H1 (cell line): ENCODE results near the gene ATAD5. TPM values are rescaled to one million over a fixed set of nuclear protein-coding genes. Genes with fewer than 3 reads are reported as not detected.
"Not testable (repeated sequence)": the region's sequence is repeated elsewhere in the genome, so short reads cannot be mapped to it uniquely, and the experiment has no call there.

Experiments used
- CTCF ChIA-PET: fragments of 300-600 bp; sonication (Branson Sonifier 250); formaldehyde crosslinking; loops from one replicate; lab custom pipeline; 2021; ENCODE audit not compliant: partially characterized antibody; lab: Charles Lee
- POLR2A ChIA-PET: fragments of 300-600 bp; sonication (Branson Sonifier 250); formaldehyde crosslinking; loops from one replicate; lab custom pipeline; 2021; ENCODE audit warnings: inconsistent platforms; ENCODE audit not compliant: partially characterized antibody; lab: Charles Lee
- DNase-seq, 2 experiments: peaks; one replicate each; pipeline versions ENCODE4 v3.0.0 to v3.0.0-alpha.2; 2010 to 2022; ENCODE audit warnings: low spot score in 2 of 2, low read depth in 1 of 2, mixed read lengths in 1 of 2
- FAIRE-seq: peaks from 2 replicates; lab custom pipeline; 2011; peaks lifted over from hg19 to GRCh38; lab: Jason Lieb, UNC
- H2AFZ ChIP-seq: 2 replicates; pipeline ENCODE4 v1.8.1; 2012; ENCODE audit warnings: low read length, inconsistent platforms
- H2AK5ac ChIP-seq: 2 replicates; pipeline ENCODE4 v1.6.1; 2013; ENCODE audit warnings: low read depth, low read length
- H2BK120ac ChIP-seq: replicated peaks from 2 replicates; pipeline ENCODE3; 2013; ENCODE audit warnings: low read depth, low read length, inconsistent platforms
- H2BK12ac ChIP-seq: 2 replicates; pipeline ENCODE4 v1.6.1; 2013; ENCODE audit warnings: low read depth, low read length
- H2BK15ac ChIP-seq: 2 replicates; pipeline ENCODE4 v1.6.1; 2013; ENCODE audit warnings: low read length
- H2BK20ac ChIP-seq: 2 replicates; pipeline ENCODE4 v1.6.1; 2013; ENCODE audit warnings: low read length
- H2BK5ac ChIP-seq: 2 replicates; pipeline ENCODE4 v1.6.1; 2013; ENCODE audit warnings: low read depth, low read length
- H3K14ac ChIP-seq: 2 replicates; pipeline ENCODE4 v1.6.1; 2013; ENCODE audit warnings: inconsistent platforms; ENCODE audit not compliant: insufficient read length
- H3K18ac ChIP-seq: 2 replicates; pipeline ENCODE4 v1.6.1; 2013; ENCODE audit warnings: low read length; ENCODE audit errors: extremely low read depth
- H3K23ac ChIP-seq: 2 replicates; pipeline ENCODE4 v1.6.1; 2013; ENCODE audit warnings: inconsistent platforms; ENCODE audit not compliant: insufficient read length
- H3K23me2 ChIP-seq: 2 replicates; pipeline ENCODE4 v1.6.1; 2013; ENCODE audit warnings: low read depth, low read length
- H3K27ac ChIP-seq: 2 replicates; pipeline ENCODE4 v1.6.1; 2011; ENCODE audit warnings: low read depth, low read length, inconsistent platforms
- H3K27me3 ChIP-seq, 4 experiments: replicated peaks in 1 of 4; 1 replicate in 1 of 4; 2 replicates in 3 of 4; pipeline versions ENCODE4 v1.6.1 to v1.8.1; 2011 to 2013; ENCODE audit warnings: low read length in 3 of 4, mild to moderate bottlenecking in 3 of 4, inconsistent platforms in 2 of 4, mixed read lengths in 2 of 4, moderate library complexity in 1 of 4; ENCODE audit not compliant: control insufficient read depth in 3 of 4, insufficient read depth in 3 of 4; ENCODE audit errors: extremely low read depth in 1 of 4
- H3K36me3 ChIP-seq, 4 experiments: 2 replicates each; pipeline versions ENCODE4 v1.6.1 to v1.8.1; 2011 to 2013; ENCODE audit warnings: mild to moderate bottlenecking in 4 of 4, low read length in 3 of 4, moderate library complexity in 2 of 4, control low read depth in 1 of 4, inconsistent platforms in 1 of 4; ENCODE audit not compliant: insufficient read depth in 4 of 4, control insufficient read depth in 2 of 4
- H3K4ac ChIP-seq: replicated peaks from 2 replicates; pipeline ENCODE3; 2013; ENCODE audit warnings: low read length, low read depth, mixed read lengths, inconsistent platforms; ENCODE audit not compliant: insufficient read length
- H3K4me1 ChIP-seq, 4 experiments: replicated peaks in 1 of 4; 1 replicate in 1 of 4; 2 replicates in 3 of 4; pipeline versions ENCODE4 v1.6.1 to v1.8.1; 2011 to 2013; ENCODE audit warnings: low read length in 3 of 4, inconsistent platforms in 2 of 4, mixed read lengths in 1 of 4; ENCODE audit not compliant: insufficient read depth in 4 of 4, control insufficient read depth in 3 of 4
- H3K4me2 ChIP-seq, 2 experiments: 2 replicates each; pipeline versions ENCODE4 v1.6.1 to v1.8.1; 2011 to 2013; ENCODE audit warnings: low read depth in 2 of 2, low read length in 2 of 2, control low read depth in 1 of 2, inconsistent platforms in 1 of 2, mild to moderate bottlenecking in 1 of 2; ENCODE audit not compliant: insufficient read depth in 1 of 2
- H3K4me3 ChIP-seq, 4 experiments: fragments of 200-600, 300-600 bp in 1 of 4; sonication (generic), shearing (Covaris generic), sonication (Bioruptor Twin) in 1 of 4; 2 replicates each; pipeline versions ENCODE4 v1.5.1 to v1.8.1; 2011 to 2016; ENCODE audit warnings: low read length in 4 of 4, low read depth in 3 of 4, control low read depth in 2 of 4, inconsistent platforms in 2 of 4, mild to moderate bottlenecking in 2 of 4, mixed read lengths in 1 of 4, moderate library complexity in 1 of 4; ENCODE audit not compliant: insufficient read depth in 2 of 4; ENCODE audit errors: extremely low read depth in 1 of 4
- H3K56ac ChIP-seq: replicated peaks from 2 replicates; pipeline ENCODE3; 2013; ENCODE audit warnings: low read depth, mild to moderate bottlenecking, mixed read lengths, low read length, inconsistent platforms; ENCODE audit not compliant: insufficient read length
- H3K79me1 ChIP-seq: 2 replicates; pipeline ENCODE4 v1.6.1; 2013; ENCODE audit warnings: low read depth, low read length, control low read depth
- H3K79me2 ChIP-seq, 2 experiments: 2 replicates each; pipeline versions ENCODE4 v1.6.1 to v1.8.1; 2012 to 2013; ENCODE audit warnings: low read length in 2 of 2, mild to moderate bottlenecking in 2 of 2, inconsistent platforms in 1 of 2; ENCODE audit not compliant: insufficient read depth in 2 of 2, control insufficient read depth in 1 of 2
- H3K9ac ChIP-seq, 4 experiments: replicated peaks in 1 of 4; 1 replicate in 1 of 4; 2 replicates in 3 of 4; pipeline versions ENCODE4 v1.6.1 to v1.8.1; 2011 to 2013; ENCODE audit warnings: low read depth in 3 of 4, low read length in 3 of 4, control low read depth in 2 of 4, mild to moderate bottlenecking in 2 of 4, moderate library complexity in 2 of 4, inconsistent platforms in 1 of 4; ENCODE audit errors: extremely low read depth in 1 of 4
- H3K9me3 ChIP-seq, 2 experiments: 2 replicates each; pipeline versions ENCODE4 v1.6.1 to v1.8.1; 2012 to 2013; ENCODE audit warnings: mild to moderate bottlenecking in 2 of 2, moderate library complexity in 2 of 2, control low read depth in 1 of 2, inconsistent platforms in 1 of 2, low read depth in 1 of 2, low read length in 1 of 2, mixed read lengths in 1 of 2; ENCODE audit not compliant: insufficient read depth in 2 of 2
- H4K20me1 ChIP-seq, 2 experiments: replicated peaks in 1 of 2; 2 replicates each; pipeline versions ENCODE3 to v1.8.1; 2011 to 2013; ENCODE audit warnings: inconsistent platforms in 2 of 2, low read length in 2 of 2, mild to moderate bottlenecking in 1 of 2; ENCODE audit not compliant: insufficient read depth in 2 of 2, control insufficient read depth in 1 of 2
- H4K5ac ChIP-seq: 2 replicates; pipeline ENCODE4 v1.6.1; 2013; ENCODE audit warnings: low read length, low read depth, mixed read lengths, inconsistent platforms; ENCODE audit not compliant: insufficient read length
- H4K8ac ChIP-seq: 2 replicates; pipeline ENCODE4 v1.8.0; 2013; ENCODE audit warnings: mild to moderate bottlenecking, moderate library complexity, low read length, inconsistent platforms; ENCODE audit not compliant: insufficient read depth; ENCODE audit errors: extremely low read depth
- H4K91ac ChIP-seq: replicated peaks from 2 replicates; pipeline ENCODE3; 2013; ENCODE audit warnings: low read length, mixed read lengths, inconsistent platforms; ENCODE audit not compliant: insufficient read length
- CBX5 ChIP-seq: fragments of 300-800, 300-1000 bp; sonication (generic); IDR thresholded peaks from 2 replicates; pipeline ENCODE4 v1.7.1; 2016; ENCODE audit warnings: antibody characterized with exemption, low read length, low read depth
- EGR1 ChIP-seq: IDR thresholded peaks from 2 replicates; pipeline ENCODE4 v1.6.1; 2011; ENCODE audit warnings: low read depth, low read length, borderline replicate concordance
- FOSL1 ChIP-seq: IDR thresholded peaks from 2 replicates; pipeline ENCODE4 v1.6.1; 2011; ENCODE audit warnings: mild to moderate bottlenecking, low read depth, low read length, moderate library complexity; ENCODE audit not compliant: insufficient read depth
- NRF1 ChIP-seq: IDR thresholded peaks from 2 replicates; pipeline ENCODE4 v1.6.1; 2011; ENCODE audit warnings: mild to moderate bottlenecking, low read depth, low read length, improper control_type of control experiment
- TAF1 ChIP-seq: IDR thresholded peaks from 2 replicates; pipeline ENCODE4 v1.6.1; 2011; ENCODE audit warnings: mild to moderate bottlenecking, low read depth, low read length
- WGBS, 2 experiments: shearing (Covaris generic) in 1 of 2; methylation state at CpG; one replicate each; pipeline versions ENCODE4 v1.1.6 to v1.1.7; 2013 to 2015; ENCODE audit warnings: low lambda C conversion rate in 2 of 2, mixed read lengths in 2 of 2, inconsistent platforms in 1 of 2, low coverage in 1 of 2, missing lambda C conversion rate in 1 of 2; ENCODE audit not compliant: insufficient replicate concordance in 2 of 2, insufficient coverage in 1 of 2, insufficient read length in 1 of 2; ENCODE audit errors: extremely low coverage in 1 of 2, missing lambda C conversion rate in 1 of 2; 5-methylcytosine and 5-hydroxymethylcytosine counted together
- polyA plus RNA-seq, 7 experiments: library from polyadenylated mRNA; depleted of rRNA in 3 of 7; stranded (reverse) in 5 of 7; unstranded in 2 of 7; fragments of >200 nt in 5 of 7; fragments of 200-250 nt in 2 of 7; gene quantifications; 1 replicate in 5 of 7; 2 replicates in 1 of 7; 4 replicates in 1 of 7; pipeline versions ENCODE4 v1.2.1 to v1.2.3, GENCODE V29; 2011 to 2013; ENCODE audit warnings: missing spikeins in 2 of 7, mixed read lengths in 2 of 7
- total RNA-seq: library from RNA; stranded (reverse); fragmentation: NEBNext Ultra II Directional; extraction: Animal tissue kit (Norgen Biotek cat#: 25700); gene quantifications from 2 replicates; pipeline ENCODE4 v1.2.1, GENCODE V29; 2021
- TF ChIP-seq, protein P1 (sequence below): IDR thresholded peaks from 2 replicates; pipeline ENCODE4 v1.6.1; 2012; ENCODE audit warnings: low read length, inconsistent platforms

The ATAD5 gene
- total and polyA plus RNA-seq, 2 of the 8 experiments (the other 6 are each of a cell fraction or from before 2014, with no cell fraction given) = 3.5 to 30.0 TPM

DNA sequence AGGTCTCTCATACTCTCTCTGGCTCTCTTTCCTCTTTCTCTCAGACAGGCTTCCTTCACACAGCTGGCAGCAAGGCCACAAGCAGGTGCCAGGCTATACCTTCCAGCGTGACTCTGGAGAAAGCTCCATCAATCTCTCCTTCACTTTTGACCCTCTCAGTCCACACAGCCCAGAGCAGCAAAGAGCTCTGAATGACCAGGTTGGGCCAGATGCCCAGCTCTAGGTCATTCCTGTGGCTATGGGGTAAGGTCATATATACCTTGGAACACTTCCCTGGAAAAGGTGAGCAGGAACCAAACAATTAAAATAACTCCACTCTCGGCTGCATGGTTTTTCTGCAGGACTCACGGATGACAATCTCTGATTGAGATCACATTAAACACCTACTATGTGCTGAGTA lies 98.7 kb downstream of the ATAD5 start (continued):
- TF ChIP-seq FOSL1 (no peak), CBX5 (no peak), TAF1 (no peak), EGR1 (no peak), NRF1 (no peak)
- TF ChIP-seq, protein P1, sequence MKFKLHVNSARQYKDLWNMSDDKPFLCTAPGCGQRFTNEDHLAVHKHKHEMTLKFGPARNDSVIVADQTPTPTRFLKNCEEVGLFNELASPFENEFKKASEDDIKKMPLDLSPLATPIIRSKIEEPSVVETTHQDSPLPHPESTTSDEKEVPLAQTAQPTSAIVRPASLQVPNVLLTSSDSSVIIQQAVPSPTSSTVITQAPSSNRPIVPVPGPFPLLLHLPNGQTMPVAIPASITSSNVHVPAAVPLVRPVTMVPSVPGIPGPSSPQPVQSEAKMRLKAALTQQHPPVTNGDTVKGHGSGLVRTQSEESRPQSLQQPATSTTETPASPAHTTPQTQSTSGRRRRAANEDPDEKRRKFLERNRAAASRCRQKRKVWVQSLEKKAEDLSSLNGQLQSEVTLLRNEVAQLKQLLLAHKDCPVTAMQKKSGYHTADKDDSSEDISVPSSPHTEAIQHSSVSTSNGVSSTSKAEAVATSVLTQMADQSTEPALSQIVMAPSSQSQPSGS = no peak

DNA sequence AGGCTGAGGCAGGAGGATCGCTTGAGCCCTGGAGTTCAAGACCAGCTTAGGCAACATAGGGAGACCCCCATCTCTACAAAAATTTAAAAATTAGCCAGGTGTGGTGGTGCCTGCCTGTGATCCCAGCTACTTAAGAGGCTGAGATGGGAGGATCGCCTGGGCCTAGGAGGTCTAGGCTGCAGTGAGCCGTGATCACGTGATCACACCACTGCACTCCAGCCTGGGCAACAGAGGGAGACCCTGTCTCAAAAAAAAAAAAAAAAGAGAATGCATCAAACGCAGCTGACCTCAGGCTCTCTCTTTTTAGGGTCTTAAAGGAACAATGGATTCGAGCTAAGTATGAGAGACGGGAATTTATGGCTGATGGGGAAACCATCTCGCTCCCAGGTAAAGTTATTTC lies 99.8 kb downstream of the ATAD5 start:
- H3K23ac ChIP-seq, H3K79me2 ChIP-seq, H4K8ac ChIP-seq, H2BK12ac ChIP-seq, H2AFZ ChIP-seq, H3K4me1 ChIP-seq, H2BK5ac ChIP-seq, FAIRE-seq, DNase-seq, H4K20me1 ChIP-seq, POLR2A ChIA-PET, H3K56ac ChIP-seq, H3K23me2 ChIP-seq, H3K27me3 ChIP-seq, H3K36me3 ChIP-seq, H4K91ac ChIP-seq, H3K9ac ChIP-seq, H2AK5ac ChIP-seq, H3K4me3 ChIP-seq, H3K4me2 ChIP-seq, H2BK15ac ChIP-seq, H3K18ac ChIP-seq, H3K9me3 ChIP-seq, H3K4ac ChIP-seq, H3K14ac ChIP-seq, H4K5ac ChIP-seq, H2BK20ac ChIP-seq, H2BK120ac ChIP-seq, H3K27ac ChIP-seq, H3K79me1 ChIP-seq: not testable (repeated sequence)
- WGBS, 2 experiments = 93% methylated on average over 8 of the region's 8 CpGs; no CpG with 5 or more reads in 1 of the 2 experiments
- CTCF ChIA-PET = interaction anchor here (0.6 to 1.1 kb wide), 3 partner anchors 27 to 233 kb away, joined by 3 to 4 read pairs (median 4); no protein-coding TSS in a partner anchor
